Measurements from ENCODE around the gene SLC35G6. TPM values are rescaled to one million over a fixed set of nuclear protein-coding genes. Genes with fewer than 3 reads are reported as not detected.
A peak's percentile ranks its signal among the peaks of the same experiment; 100 is the strongest.

SLC35G6 gene
- total and polyA plus RNA-seq, 2 experiments from 2014 or later: 0.16 TPM; not detected in 1

DNA sequence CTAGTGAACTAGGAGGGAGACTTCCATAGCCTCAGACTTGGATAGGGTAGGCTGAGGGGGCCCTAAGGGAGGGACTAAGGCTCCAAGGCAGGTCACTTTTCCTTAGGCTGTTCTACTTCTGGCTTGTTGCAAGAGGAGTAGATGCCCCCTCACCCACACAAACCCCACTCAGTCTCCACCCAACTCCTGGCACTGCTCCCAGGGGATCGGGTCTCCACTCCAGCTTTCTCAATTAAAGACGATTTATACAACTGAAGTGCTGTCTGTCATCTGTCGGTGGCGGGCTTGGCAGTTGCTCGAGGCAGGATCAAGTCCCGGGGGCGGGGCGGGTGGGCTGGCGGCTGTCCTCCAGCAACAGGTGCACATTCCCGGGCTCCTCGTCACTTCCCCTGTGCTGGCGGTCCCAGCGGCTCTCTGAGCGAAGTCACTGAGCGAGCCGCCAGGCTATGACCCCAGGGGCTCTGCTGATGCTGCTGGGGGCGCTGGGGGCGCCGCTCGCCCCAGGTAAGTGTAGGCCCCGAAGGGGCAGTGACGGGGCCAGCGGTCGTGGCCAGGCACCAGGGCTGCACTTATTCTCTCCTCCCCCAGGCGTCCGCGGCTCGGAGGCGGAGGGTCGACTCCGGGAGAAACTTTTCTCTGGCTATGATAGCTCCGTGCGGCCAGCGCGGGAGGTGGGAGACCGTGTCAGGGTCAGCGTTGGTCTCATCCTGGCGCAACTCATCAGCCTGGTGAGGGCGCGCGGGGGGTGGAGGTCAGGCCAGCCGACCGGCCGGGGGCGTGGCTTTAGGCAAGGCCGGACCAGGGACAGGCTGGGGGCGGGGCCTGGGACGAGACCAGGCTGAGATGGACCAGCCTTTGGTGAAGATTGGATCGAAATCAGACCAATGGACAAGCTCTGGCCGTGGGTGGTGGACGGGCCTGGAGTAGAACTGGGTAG is 36.3 kb upstream of the SLC35G6 start, which contains the start of gene CHRNB1:
TSS of gene CHRNB1 (plus strand) at position 380 of the 937 bp plus-strand sequence. CDS start at position 447, 67 bp downstream.
- ATAC-seq (peak; percentile 69), DNase-seq (ENCODE audit: low spot score) (peak; percentile 96)
- Histone ChIP-seq H3K4me2 (peak within 1 kb of the TSS; percentile 99), H3F3A (replicated peaks; ENCODE audit: low read depth) (peaks cover 39% of the 10 kb centered on the region), H3K79me2 (replicated peaks; ENCODE audit: insufficient read depth) (no peaks in the 10 kb centered on the region), H3K4me3 (peak within 1 kb of the TSS; percentile 90), H3K4me1 (ENCODE audit: insufficient read depth) (peaks cover 41% of the 10 kb centered on the region), H3K27me3 (ENCODE audit: insufficient read depth) (peaks cover 38% of the 10 kb centered on the region), H2AFZ (peak within 1 kb of the TSS; percentile 97), H3K27ac (ENCODE audit: low read depth) (peak within 1 kb of the TSS; percentile 90), H3K9me2 (ENCODE audit: insufficient read depth) (no peaks in the 10 kb centered on the region), H3K36me3 (ENCODE audit: insufficient read depth) (no peaks in the 10 kb centered on the region), H4K20me1 (replicated peaks; ENCODE audit: insufficient read depth) (0 out of 2 replicates have a peak, but pooled peaks cover 3% of the 10 kb centered on the region)
- Mint-ChIP-seq H3K36me3 (ENCODE audit: low read depth) (peaks cover 9% of the 10 kb centered on the region; the same call in 2 of the 3 replicates), H3K27ac (peak within 1 kb of the TSS; percentile 96), H3K27me3 (ENCODE audit: insufficient read depth, low read depth, poor library complexity) (peaks cover 39% of the 10 kb centered on the region), H3K9me3 (no peaks in the 10 kb centered on the region; the same call in 2 of the 3 replicates), H3K4me3 (peak within 1 kb of the TSS; percentile 91), H3K4me1 (peaks cover 34% of the 10 kb centered on the region)
- TF ChIP-seq, protein P1, sequence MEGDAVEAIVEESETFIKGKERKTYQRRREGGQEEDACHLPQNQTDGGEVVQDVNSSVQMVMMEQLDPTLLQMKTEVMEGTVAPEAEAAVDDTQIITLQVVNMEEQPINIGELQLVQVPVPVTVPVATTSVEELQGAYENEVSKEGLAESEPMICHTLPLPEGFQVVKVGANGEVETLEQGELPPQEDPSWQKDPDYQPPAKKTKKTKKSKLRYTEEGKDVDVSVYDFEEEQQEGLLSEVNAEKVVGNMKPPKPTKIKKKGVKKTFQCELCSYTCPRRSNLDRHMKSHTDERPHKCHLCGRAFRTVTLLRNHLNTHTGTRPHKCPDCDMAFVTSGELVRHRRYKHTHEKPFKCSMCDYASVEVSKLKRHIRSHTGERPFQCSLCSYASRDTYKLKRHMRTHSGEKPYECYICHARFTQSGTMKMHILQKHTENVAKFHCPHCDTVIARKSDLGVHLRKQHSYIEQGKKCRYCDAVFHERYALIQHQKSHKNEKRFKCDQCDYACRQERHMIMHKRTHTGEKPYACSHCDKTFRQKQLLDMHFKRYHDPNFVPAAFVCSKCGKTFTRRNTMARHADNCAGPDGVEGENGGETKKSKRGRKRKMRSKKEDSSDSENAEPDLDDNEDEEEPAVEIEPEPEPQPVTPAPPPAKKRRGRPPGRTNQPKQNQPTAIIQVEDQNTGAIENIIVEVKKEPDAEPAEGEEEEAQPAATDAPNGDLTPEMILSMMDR (conservative IDR thresholded peaks at IDR 0.05; ENCODE audit: low read depth in 2 of 2): peak in 1 of 2 experiments; percentile 37; a peak in 2 of 4 replicates
- no peak for TF ChIP-seq EZH2 (IDR thresholded peaks at IDR 0.05; ENCODE audit: low read depth, unreplicated experiment)
- peak; percentile 63 for TF ChIP-seq POLR2AphosphoS5 (IDR thresholded peaks at IDR 0.05; ENCODE audit: low read depth)

DNA sequence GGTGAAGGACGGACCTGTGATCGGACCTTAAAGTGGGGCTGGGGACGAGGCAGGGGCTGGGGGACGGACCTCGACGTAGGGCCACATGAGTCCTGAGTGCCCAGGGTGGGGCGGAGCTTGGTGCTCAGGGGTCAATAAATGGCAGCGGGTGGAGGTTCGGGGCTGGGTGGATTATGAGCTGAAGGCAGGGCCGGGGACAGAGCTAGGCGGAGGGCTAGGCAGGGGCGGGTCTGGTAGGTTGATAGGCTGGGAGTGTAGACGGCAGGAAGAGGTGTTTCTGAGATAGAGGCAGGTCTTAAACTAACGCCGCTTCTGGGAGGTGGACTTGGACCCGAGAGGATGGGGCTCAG is 35.7 kb upstream of the SLC35G6 start:
- DNase-seq (ENCODE audit: low spot score) (peak; percentile 94), ATAC-seq (peak; percentile 83)
- Histone ChIP-seq H3F3A (replicated peaks; ENCODE audit: low read depth) (peaks cover 34% of the 10 kb centered on the region), H3K36me3 (ENCODE audit: insufficient read depth) (no peaks in the 10 kb centered on the region), H3K4me3 (peak overlapping the region; percentile 90), H3K27ac (ENCODE audit: low read depth) (peak overlapping the region; percentile 90), H3K4me2 (peak overlapping the region; percentile 99), H4K20me1 (replicated peaks; ENCODE audit: insufficient read depth) (0 out of 2 replicates have a peak, but pooled peaks cover 3% of the 10 kb centered on the region), H3K4me1 (ENCODE audit: insufficient read depth) (peaks cover 41% of the 10 kb centered on the region), H3K27me3 (ENCODE audit: insufficient read depth) (peaks cover 38% of the 10 kb centered on the region), H3K9me2 (ENCODE audit: insufficient read depth) (no peaks in the 10 kb centered on the region), H3K79me2 (replicated peaks; ENCODE audit: insufficient read depth) (no peaks in the 10 kb centered on the region), H2AFZ (peak overlapping the region; percentile 97)
- TF ChIP-seq, protein P1 (conservative IDR thresholded peaks at IDR 0.05; ENCODE audit: low read depth in 2 of 2): no peak
- no peak for TF ChIP-seq EZH2phosphoT487 (IDR thresholded peaks at IDR 0.05; ENCODE audit: unreplicated experiment)
- Mint-ChIP-seq H3K36me3 (ENCODE audit: low read depth) (peaks cover 12% of the 10 kb centered on the region; the same call in 2 of the 3 replicates), H3K9me3 (no peaks in the 10 kb centered on the region; the same call in 2 of the 3 replicates), H3K4me1 (peaks cover 34% of the 10 kb centered on the region), H3K4me3 (peak overlapping the region; percentile 91), H3K27me3 (ENCODE audit: insufficient read depth, low read depth, poor library complexity) (peaks cover 34% of the 10 kb centered on the region), H3K27ac (peak overlapping the region; percentile 96)

All from GM23338 (cell line).